ENCODE data around the gene NCAM1. TPM values are rescaled to one million over a fixed set of nuclear protein-coding genes. Genes with fewer than 3 reads are reported as not detected.

NCAM1 gene
- total RNA-seq, 1 donor from 2014 or later: 226 TPM

DNA sequence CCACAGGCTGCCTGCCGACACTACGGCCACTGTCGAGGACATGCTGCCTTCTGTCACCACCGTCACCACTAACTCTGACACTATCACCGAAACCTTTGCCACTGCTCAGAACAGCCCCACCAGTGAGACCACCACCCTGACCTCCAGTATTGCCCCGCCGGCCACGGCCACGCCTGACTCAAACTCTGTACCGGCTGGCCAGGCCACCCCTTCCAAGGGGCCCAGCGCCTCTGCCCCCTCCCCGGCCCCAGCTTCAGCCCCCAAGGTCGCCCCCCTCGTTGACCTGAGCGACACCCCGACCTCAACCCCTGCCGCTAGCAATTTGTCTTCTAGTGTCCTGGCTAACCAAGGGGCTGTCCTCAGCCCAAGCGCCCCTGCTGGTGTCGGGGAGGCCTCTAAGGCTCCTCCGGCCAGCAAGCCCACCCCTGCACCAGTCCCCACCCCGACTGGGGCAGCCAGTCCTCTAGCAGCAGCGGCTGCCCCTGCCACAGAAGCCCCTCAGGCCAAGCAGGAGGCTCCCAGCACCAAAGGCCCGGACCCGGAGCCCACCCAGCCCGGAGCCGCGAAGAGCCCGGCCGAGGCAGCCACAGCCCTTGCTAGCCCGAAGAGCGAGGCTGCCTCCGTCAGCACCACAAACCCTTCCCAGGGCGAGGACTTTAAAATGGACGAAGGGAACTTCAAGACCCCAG, 311.9 kb downstream of the NCAM1 start:
- ATAC-seq (ENCODE audit: poor library complexity) (no peak), DNase-seq (no peak)
- intact Hi-C loops (cut with DNase I): no loop called here

DNA sequence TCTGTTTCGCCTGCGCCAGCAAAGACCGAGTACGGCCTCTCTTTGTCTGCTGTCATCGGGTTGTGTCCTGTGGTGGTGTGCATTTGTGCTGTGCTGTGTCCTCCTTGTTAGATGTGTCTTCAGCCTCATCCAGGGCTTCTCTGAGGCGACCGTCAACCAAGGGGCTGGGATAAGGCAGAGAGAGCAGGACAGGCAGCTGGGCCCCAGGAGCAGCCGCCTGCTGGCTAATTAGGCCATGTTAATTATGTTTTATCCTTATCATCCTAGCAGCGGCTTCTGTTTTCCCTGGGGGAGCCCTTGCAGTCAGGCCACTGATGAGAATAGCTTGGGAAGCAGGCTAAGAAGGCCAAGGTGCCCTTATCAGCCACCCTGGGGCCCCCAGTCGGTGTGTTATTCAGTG, 312.5 kb downstream of the NCAM1 start:
- DNase-seq: no peak
- ATAC-seq (ENCODE audit: poor library complexity): no peak
- intact Hi-C loops (cut with DNase I): no loop called here

DNA sequence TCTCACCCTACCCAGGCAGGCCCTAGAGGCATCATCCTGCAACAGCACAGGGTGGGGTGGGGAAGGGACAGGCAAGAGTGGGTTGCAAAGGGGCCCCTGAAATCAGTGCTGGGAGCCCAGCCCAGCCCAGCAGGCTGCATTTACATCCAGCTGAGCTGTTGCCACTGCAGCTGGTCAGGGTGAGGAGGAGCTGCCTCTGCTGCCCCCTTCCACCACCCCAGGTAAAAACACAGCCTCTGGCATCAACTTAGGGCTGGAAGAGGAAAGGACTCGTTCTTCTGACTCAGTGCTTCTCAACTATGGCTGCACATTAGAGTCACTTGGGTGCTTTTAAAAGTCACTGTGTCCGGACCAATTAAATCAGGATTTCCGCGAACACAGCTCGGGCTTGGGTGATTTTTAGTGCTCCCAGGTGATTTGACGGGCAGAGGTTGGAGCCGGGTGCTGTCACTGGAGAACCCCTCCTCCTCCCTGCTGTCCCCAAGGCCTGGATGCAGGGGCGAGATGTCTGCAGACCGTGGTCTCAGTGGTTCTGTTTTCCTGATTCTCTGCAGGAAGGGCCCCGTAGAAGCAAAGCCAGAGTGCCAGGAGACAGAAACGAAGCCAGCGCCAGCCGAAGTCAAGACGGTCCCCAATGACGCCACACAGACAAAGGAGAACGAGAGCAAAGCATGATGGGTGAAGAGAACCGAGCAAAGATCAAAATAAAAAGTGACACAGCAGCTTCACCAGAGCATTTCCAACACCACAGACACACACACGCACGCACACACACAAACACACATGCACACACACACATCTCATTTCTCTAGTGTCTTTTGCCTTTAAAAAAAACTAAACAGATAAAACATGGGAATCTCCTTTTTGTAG, 313.7 kb downstream of the NCAM1 start:
- ATAC-seq (ENCODE audit: poor library complexity) (peak; percentile 32), DNase-seq (no peak)
- intact Hi-C loops (cut with DNase I): no loop called here

DNA sequence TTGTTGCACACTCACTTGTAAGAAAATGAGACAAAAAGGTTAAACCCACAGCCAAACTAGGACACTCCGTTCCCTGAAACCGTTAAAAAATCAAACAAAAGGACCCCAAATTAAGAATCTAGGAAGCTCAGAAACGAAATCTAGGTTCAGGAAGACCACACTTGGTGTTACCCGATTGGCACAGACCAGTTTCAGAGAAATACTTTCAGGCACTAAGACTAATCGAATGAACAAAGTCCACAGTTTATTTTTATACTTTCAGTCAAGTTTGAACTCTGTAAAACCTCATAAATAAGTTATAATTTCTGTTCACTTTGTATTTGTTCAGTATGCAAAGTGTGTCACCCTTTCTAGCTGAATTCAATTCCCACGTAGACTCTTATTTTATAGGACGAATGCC, 314.4 kb downstream of the NCAM1 start:
- DNase-seq (no peak), ATAC-seq (ENCODE audit: poor library complexity) (no peak)
- intact Hi-C loops (cut with DNase I): no loop called here

DNA sequence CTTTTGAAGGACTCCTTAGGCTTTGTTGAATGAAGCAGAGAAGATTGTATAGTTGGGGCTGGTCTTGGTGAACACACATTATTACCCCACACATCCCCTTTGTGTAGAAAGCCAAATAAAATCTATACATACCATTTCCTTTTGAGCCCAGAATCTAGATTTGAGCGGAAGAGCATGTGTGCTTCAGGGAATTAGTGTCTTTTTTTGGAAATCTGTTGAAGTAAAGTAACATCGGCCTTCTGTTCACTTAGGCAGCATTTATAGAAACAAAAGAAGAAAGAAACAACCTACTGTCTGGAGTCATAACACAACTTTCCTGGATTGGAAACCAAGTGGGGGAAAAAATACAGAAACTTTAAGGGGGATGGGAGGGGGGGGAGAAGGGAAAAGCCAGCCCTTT, 315.2 kb downstream of the NCAM1 start:
- intact Hi-C loops (cut with DNase I): no loop called here
- DNase-seq: no peak
- ATAC-seq (ENCODE audit: poor library complexity): no peak

DNA sequence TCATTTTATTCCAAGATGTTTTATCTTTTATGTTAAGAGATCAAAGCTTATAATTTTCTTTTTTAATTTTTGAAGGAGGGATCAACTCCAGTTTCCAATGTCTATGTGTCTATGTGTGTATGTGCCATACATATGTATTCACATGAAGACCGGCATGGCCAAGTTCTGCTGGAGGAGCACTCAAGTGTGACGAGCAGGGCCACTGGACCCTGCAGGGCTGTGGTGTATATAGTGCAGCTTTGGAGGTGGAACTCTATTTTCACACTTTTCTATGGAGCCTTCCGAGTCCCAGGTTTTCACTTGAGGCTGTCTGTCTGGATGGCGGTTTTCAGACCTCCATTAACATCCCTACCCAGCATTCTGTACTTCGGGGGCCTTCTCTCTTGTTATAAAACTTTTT, 316.7 kb downstream of the NCAM1 start:
- no peak for DNase-seq
- ATAC-seq (ENCODE audit: poor library complexity): no peak
- intact Hi-C loops (cut with DNase I): no loop called here

DNA sequence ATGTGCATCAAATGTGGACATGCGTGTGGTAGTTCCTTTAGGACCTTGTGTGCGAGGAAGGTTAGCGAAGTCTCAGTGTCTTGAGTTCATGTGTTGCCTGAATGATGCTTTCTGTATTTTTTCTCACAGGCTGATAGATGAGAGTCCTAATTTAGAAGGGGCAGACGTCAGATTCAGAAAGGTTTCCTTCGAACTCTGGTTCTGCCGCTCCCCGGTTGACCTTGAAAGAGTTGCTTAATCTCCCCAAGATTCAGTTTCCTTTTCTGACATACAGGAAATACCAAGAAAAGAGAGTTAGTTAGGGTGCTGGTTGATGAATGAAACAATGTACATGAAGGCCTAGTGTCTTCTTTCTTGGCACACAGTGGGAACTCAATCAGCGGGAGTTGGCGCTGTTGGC, 317.3 kb downstream of the NCAM1 start:
- no peak for ATAC-seq (ENCODE audit: poor library complexity)
- DNase-seq: no peak

DNA sequence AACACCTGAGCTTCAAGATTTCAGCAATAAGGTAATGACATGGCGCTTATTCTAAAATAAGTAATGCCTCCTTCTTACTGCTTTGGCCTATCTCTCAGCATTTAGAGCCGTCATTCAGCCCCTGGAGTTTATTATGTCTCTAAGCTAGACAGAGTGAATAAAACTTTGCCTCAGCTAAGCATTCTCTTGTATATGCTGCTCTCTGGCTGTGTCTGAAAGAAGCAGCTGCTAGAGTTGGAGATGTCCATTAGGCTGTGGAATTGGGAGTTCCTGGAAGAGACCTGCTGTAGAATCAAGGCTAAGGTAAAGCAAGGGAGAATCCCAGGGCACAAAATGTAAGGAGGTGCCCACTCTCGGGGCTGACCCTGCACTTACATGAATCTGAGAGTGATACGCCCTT, 317.7 kb downstream of the NCAM1 start:
- intact Hi-C loops (cut with DNase I): no loop called here

More for the DNA sequence above, 317.3 kb downstream of the NCAM1 start:
- intact Hi-C loops (cut with DNase I): no loop called here

DNA sequence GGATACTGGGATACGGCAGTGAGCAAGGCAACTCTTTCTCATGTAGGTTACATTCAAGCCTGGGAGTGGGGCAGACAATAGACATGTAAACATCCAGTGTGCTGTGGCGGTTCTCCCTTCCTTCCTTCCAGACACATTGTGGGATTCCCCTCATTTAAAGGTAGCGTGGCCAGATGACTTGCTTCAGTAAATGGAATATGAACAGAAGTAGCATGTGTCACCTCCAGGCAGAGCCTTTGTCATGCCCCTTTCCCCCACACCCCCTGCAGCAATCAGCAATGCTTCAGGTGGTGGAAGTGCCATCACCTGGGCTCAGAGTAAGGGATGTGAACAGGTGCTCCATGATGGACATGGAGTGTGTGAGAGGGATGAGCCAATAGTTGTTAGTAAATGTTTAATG, 318.4 kb downstream of the NCAM1 start:
- no peak for ATAC-seq (ENCODE audit: poor library complexity)
- intact Hi-C loops (cut with DNase I): no loop called here
- DNase-seq: no peak

More for the DNA sequence above, 317.7 kb downstream of the NCAM1 start:
- no peak for DNase-seq
- peak; percentile 66 for ATAC-seq (ENCODE audit: poor library complexity)

DNA sequence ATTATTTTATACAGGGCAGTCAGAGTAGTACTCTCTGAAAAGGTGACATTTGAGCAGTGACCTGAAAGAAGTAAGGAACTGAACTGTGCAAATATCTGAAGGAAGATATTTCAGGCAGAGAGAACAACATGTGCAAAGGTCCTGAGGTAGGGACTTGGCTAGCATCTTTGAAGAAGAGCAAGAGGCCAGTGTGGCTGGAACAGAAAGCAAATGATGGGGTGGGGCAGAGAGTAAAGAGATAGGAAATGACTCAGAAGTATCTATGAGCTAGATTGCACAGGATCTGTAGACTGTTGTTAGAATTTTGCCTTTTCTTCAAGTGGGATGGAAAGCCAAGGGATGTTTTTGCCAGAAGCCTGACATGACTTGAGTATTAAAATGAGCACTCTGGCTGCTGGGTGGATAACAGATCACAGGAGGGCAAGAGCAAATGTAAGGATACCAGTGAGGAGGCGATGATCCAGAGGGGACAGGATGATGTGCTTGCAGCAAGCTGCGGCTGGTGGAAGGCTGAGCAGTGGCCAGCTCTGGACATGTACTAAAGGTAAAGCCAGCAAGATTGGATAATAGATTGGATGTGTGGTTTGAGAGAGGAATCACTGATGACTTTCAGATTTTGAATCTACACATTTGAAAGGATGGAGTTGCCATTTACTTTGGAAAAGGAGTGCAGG, 320.0 kb downstream of the NCAM1 start:
- ATAC-seq (ENCODE audit: poor library complexity) (no peak), DNase-seq (no peak)
- intact Hi-C loops (cut with DNase I): loop anchor here (10.0 kb wide), 1 partner anchor 1056 kb away; the partner anchor contains the start of gene PTS

DNA sequence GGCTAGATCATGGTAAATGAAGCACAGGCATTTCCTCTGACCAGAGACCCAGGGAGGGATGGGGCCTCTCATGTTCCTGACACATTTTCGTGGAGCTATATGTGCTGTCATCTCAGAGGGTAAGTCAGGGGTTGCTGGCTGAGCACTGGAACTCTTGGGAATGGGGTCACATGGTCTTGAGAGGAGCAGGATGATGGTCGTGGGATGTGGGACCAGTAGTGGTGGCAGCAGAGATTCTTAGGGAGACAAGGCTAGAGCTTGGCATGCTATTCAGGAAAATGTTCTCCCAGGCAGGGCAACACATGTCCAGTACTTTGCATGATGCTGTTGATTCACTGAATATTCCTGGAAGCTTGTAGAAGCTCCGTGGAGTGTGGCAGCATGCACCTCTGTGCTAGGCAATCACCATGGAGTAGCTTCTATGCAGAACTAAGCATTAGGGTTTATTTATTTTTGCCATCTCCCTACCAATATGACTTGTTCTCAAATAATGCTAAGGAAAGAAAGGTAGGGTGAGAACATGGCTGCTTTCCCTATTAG, 321.7 kb downstream of the NCAM1 start:
- ATAC-seq (ENCODE audit: poor library complexity) (no peak), DNase-seq (no peak)
- intact Hi-C loops (cut with DNase I): loop anchor here (10.0 kb wide), 1 partner anchor 1058 kb away; the partner anchor contains the start of gene PTS

DNA sequence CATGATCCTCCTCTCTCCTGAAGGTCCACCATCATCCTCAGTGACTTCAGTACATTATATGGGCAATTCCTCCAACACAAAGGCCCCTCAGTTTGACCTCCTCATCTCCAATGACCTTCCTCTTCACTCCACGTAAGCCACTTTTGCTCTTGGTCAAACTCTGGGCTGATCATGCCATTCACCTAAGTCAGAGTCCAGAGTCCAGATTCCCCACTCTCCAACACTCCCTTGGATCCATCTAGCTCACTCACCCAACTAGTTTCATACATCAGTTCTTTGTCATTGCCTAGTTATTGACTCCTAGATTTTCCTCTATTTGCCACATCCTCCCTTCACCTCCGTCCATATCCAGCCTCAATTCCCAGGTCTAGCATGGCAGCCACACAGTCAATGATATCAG, 322.7 kb downstream of the NCAM1 start:
- ATAC-seq (ENCODE audit: poor library complexity): no peak
- intact Hi-C loops (cut with DNase I): loop anchor here (10.0 kb wide), 1 partner anchor 1059 kb away; the partner anchor contains the start of gene PTS
- DNase-seq: no peak

DNA sequence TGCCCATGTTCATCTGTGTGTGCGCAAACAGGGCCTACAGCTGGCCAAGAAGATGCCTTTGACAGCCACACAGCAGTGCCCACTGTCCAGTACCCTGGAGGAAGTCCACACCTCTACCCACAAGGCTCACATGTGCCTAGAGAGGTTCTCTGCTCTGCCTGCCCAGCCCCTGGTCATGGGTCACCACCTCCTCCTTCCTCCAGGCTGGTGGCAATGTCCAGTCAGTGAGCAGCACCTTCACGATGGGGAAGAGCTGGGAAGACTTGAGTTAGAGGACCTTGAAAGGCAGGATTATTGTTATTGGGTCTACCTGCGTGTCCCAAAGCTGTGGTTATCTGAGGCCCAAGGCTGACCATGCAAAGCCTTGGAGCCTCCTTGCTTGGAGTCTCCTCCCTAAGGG, 324.8 kb downstream of the NCAM1 start:
- no peak for ATAC-seq (ENCODE audit: poor library complexity)

DNA sequence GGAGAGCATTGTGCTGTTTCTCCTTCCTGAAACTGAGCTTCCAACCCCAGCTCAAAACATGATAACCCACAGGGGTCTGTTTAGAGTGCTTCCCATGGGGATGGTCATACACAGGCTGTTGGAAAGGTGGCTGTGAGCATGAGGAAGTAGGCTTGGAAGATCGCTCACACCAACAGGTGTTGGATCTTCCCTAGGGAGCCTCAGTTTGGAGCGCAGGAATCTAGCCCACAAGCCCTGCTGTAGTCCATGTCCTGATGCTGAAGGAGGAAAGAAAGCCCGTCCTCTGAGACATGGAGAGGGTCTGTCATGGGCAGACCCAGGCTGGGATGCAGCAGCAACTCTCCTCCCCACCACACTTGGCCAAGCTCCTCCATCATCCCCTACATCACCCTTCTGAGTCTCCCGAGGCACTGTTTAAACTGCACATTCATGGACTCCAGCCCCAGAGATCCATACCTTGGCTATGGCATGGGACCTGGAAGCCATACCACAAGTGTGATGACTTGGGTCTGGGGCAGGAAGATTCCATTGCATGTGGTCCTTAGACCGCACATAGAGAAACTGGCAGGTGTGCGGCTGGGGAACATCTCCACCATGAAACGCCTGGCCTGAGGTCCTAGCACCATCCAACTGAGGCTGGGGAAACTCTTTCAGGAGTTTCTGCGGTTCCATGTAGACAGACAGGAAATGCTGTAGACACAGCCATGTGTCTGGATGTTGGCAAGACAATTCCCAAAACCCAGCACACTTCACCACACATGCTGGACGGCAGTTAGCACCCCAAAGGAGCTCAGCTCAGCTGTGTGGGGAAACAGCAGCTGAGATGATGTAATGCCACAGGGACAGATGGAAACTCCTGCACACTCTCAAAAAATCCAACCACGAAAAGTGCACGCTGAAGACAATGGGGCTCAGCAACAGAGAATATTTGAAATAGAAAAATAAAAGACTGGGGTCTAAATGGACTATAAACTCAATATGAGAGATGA, 325.6 kb downstream of the NCAM1 start:
- ATAC-seq (ENCODE audit: poor library complexity): peak; percentile 45
- DNase-seq: no peak
- intact Hi-C loops (cut with DNase I): loop anchor here (5.0 to 10.0 kb wide), 3 partner anchors 700 to 1062 kb away; partner anchors contain the start of gene PTS

More for the DNA sequence above, 324.8 kb downstream of the NCAM1 start:
- DNase-seq: no peak
- intact Hi-C loops (cut with DNase I): loop anchor here (5.0 to 10.0 kb wide), 3 partner anchors 699 to 1061 kb away; partner anchors contain the start of gene PTS

DNA sequence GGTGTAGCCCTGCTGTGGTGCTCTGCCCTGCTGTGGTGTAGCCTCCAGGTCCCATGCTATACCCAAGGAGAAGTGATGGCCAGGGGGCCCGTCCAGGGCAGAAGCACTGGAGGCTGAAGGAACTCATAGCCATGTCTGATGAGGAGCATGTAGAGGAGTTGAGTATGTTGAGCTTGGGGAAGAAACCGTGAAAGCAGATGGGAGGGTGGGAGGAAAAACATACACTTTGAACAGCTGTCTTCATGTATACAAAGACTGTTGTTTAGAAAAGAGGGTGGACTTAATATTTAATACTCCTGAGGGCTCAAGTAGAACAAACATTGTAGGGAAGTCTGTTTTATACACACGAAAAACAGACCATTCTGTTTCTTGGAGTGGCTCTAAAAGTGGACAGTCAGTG, 326.6 kb downstream of the NCAM1 start:
- DNase-seq (no peak), ATAC-seq (ENCODE audit: poor library complexity) (no peak)
- intact Hi-C loops (cut with DNase I): loop anchor here (5.0 to 10.0 kb wide), 3 partner anchors 700 to 1063 kb away; partner anchors contain the start of gene PTS

DNA sequence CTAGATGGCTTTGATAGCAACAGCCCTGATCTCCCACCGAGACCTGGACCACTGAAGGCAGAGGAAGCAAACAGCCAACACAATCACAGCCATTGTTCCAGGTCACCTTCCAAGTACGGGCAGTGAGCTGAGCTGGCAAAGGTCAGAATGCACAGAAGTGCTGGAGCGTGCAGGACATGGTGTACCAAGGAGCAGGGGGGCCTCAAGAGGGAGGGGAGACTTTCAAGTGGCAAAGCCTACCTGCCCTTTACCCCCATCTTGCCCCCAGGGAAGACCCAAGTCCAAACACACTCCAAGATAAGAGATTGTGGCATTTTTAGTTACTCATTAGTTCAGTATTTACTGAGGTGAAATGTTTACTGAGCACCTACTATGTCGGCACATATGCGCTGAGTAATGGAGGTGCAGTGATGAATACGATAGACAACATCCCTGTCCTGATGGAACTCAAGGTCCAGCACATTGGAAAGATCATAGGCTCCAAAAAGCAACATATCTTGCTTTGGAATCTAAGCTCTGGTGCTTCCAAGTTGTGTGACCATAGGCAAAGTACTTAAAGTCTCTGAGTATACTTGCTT, 327.2 kb downstream of the NCAM1 start:
- DNase-seq (no peak), ATAC-seq (ENCODE audit: poor library complexity) (no peak)
- intact Hi-C loops (cut with DNase I): loop anchor here (5.0 to 10.0 kb wide), 3 partner anchors 701 to 1064 kb away; partner anchors contain the start of gene PTS
